ENCODE results near the gene MRS2.
"Not testable (repeated sequence)": the region's sequence is repeated elsewhere in the genome, so short reads cannot be mapped to it uniquely, and the experiment has no call there.

Gene MRS2, protein sequence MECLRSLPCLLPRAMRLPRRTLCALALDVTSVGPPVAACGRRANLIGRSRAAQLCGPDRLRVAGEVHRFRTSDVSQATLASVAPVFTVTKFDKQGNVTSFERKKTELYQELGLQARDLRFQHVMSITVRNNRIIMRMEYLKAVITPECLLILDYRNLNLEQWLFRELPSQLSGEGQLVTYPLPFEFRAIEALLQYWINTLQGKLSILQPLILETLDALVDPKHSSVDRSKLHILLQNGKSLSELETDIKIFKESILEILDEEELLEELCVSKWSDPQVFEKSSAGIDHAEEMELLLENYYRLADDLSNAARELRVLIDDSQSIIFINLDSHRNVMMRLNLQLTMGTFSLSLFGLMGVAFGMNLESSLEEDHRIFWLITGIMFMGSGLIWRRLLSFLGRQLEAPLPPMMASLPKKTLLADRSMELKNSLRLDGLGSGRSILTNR

DNA sequence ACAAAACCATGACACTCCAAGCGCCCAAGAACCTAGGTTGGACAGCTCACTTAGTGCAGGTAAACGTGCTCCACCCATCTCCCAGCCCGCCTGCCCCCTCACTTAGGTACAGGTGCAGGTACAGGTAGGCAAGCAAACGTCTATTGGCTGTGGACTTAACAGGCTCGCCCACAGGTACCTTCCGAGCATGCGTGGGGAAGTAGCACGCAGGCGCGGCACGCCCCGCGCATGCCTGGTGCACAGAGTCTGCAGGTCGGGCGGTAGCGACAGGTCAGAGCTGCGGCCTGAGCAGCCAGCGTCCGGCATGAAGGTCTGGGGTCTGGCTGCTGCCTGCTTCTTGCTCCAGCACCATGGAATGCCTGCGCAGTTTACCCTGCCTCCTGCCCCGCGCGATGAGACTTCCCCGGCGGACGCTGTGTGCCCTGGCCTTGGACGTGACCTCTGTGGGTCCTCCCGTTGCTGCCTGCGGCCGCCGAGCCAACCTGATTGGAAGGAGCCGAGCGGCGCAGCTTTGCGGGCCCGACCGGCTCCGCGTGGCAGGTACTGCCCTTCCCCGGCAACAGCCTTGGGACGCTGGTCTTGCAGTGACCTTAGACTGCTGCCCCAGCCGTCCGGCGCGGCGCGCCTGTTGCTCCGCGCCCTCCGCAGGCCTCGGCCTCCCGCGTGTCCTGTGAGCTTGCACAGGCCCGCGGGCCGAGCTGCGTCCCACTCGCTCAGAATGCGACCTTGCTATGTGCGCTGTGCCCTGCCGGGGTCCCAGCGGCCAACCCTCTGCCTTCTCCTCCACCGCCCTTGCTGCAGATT, at the start of gene MRS2:
MRS2 (plus strand) TSS at position 240 of the 804 bp plus-strand sequence; CDS start at position 351, 111 bp downstream.
- DNase-seq (ENCODE audit: low read depth) = peak; percentile 40

DNA sequence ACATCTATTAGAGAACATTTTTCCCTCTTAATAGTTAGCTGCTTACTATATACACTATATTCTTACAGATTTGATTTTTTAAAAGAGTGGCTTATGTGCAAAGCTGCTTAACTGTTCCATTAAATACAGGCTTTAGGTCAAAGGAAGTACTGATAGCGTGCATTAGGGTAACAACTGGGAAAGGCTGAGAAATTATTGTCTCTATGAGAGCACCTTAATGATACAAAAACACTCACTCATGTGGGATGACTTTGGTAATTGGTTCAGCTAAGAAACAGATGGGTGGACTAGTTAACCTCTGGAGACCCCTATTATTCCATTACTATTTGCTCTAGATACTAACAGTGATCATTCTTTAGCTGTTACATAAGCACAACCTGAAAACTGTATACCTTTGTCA, 48.9 kb upstream of the MRS2 start:
- DNase-seq (ENCODE audit: low read depth) = no peak

DNA sequence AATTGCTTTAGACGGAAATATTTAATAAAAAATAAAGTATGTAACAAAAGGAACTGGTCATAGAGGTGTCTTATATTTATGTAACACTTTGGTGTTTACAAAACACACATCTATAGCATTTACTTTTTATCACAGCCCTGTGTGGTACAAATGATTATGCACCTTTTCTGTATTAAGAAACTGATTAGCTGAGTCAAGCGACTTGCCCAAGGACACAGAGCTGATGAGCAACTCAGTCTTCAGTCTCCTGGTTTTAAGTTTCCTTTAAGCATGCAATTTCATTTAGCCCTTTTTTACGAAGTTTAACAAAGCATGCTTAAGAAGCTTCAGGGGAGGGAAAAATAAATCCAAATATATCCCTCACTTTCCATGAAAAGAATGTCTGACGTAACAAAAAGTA, 47.3 kb upstream of the MRS2 start:
- no peak for DNase-seq (ENCODE audit: low read depth)

DNA sequence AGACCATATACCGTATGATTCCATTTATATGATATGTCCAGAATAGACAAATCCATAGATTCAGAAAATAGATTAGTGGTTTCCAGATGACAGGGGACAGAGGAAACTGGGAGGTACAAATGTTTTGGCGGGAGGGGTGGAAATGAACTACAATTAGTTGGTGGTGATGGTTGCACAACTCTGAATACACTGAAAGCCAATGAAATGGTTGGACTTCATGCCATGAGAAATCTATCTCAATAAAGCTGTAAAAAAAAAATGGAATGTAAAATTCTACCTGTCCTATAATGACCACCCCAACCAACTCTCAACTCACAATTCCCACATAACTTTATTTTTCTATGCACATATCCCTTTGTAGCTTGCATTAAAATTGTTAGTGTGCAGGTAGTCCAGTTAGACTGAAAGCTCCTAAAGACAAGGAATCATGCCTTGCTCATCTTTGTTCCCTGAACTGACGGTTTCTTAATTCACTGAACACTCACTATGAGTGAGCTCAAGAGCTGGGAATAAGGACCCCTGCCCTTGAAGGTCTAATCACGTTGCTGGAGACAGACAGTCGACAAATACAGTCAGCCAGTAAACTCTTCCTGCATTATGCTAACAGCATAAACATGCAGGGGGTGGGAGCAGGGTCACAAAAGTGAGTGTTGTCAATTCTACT, 46.3 kb upstream of the MRS2 start:
- DNase-seq (ENCODE audit: low read depth) = no peak

DNA sequence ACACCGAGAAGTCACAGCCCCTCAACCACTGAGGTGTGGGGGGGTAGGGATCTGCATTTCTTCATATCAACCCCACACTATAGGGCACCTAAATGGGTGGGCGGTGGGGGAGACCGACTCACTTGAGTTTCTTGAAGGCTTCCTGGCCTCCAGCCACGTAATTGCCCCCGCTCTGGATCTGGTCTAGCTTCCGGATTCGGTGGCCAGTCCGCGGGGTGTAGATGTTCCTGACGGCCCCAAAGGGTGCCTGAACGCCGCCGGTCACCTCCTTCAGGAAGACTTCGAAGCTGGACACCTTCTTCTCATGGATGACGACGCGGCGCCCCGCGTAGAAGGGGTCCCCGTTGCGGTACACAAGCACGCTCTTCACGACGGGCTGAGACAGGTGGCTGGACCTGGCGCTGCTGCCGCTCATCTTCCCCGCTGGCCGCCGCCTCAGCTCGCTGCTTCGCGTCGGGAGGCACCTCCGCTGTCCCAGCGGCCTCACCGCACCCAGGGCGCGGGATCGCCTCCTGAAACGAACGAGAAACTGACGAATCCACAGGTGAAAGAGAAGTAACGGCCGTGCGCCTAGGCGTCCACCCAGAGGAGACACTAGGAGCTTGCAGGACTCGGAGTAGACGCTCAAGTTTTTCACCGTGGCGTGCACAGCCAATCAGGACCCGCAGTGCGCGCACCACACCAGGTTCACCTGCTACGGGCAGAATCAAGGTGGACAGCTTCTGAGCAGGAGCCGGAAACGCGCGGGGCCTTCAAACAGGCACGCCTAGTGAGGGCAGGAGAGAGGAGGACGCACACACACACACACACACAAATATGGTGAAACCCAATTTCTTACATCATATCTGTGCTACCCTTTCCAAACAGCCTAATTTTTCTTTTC, 45.2 kb upstream of the MRS2 start, which contains the start of gene DCDC2:
DCDC2 (minus strand) TSS at position 724 of the 883 bp plus-strand sequence; CDS start at position 415, 309 bp downstream.
- no peak for DNase-seq (ENCODE audit: low read depth)

DNA sequence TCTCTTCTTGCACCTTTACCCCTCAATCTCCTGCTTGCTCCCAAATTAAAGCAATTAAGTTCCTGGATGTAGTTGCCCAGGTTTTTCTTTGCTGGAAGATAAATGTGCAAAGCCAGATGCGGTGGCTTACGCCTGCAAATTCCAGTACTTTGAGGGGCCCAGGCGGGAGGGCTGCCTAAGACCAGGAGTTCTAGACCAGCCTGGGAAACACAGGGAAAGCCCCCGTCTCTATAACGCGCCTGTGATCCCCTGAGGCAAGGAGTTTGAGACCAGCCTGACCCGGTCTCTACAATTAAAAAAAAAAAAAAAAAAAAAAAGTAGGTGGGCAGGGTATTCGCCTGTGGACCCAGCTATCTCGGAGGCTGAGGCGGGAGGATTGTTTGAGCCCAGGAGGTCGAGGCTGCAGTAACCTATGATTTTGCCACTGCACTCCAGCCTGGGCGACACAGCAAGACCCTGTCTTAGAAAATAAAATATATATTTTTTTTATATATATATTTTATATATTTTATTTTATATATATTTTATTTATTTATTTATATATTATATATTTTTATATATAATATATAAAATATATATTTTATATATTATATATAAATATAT, 44.4 kb upstream of the MRS2 start:
- DNase-seq (ENCODE audit: low read depth) = no peak

DNA sequence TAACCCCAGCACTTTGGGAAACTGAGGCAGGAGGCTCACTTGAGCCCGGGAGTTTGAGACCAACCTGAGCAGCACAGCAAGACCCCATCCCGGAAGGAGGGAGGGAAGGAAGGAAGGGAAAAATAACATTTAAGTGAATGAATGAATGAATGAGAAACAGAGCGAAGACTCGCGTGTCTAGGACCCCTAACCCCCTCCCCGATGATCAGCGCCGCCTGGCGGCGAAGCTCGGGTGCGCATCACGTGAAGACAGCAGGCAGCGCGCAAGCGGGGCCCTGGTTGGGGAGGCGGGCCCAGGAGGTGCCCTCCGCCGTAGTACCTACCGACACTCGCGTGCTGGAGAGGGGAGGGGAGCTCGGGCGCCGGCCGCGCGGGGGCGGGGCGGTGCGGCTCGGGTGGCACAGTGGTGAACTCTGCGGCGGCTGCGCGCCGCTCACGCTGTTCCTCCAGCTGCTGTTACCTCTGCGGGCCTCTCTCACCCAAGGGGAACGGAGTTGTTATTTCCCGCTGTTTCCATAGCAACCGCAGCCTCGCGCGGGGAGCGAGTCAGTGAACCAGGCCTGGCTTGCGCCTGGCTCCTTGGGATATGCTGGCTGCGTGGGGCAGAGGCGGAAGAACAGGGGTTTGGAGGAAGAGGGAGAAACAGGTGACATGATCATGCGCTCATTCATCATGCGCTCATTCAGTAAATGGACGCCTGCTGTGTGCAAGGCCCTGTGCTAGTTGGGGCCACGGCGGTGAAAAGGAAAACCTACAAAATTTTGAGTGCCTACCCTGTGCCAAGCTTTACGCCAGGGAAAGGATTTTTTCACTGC, 42.9 kb upstream of the MRS2 start:
- DNase-seq (ENCODE audit: low read depth) = peak; percentile 87

DNA sequence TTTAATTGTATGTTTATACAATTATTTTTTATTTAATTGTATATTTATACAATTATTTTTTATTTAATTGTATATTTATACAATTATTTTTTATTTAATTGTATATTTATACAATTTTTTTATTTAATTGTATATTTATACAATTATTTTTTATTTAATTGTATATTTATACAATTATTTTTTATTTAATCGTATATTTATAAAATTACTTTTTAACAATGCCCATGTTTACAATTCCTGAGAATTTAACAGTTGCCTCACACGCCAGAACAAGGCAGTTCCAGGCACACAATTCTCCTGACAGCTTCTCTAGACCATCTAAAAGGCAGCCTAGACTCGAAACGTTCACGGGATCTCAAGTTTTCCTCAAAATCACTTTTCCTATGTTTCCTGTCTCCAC, 40.4 kb upstream of the MRS2 start:
- DNase-seq (ENCODE audit: low read depth) = not testable (repeated sequence)

DNA sequence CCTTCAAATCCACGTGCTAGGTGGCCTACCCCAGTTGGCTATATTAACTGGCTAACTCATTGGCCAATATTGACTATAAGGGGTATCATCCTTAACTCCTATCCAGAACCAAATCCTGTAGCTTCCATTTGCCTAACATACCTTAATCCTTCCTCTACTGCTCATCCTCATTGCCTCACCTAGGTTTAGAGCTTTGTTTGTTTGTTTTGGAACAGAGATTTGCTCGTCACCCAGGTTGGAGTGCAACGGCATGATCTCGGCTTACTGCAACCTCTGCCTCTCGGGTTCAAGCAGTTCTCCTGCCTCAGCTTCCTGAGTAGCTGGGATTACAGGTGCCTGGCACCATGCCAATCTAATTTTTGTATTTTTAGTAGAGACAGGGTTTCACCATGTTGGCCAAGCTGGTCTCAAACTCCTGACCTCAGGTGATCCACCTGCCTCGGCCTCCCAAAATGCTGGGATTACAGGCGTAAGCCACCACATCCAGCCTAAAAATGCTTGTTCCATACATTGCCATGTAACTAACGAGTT, 37.6 kb upstream of the MRS2 start:
- not testable (repeated sequence) for DNase-seq (ENCODE audit: low read depth)

DNA sequence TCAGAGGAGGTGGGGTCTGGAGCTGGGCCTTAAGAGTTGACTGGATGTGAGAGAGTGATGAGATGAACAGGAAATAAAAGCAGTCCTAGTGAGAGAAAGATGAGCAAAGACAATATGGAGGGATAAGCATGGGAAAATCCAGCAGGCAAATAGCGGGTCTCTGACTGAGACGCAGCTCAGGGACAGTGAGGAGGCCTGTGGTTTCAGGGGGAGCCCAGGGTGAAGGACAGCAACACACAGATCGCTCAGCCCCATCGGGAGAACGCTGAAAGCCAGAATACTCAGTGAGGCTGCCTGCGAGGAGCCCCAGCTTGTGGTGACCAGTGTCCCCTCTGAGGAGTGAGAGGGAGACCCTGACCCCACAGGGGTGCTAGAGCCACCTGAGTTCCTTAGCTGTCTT, 28.1 kb upstream of the MRS2 start:
- DNase-seq (ENCODE audit: low read depth) = no peak

DNA sequence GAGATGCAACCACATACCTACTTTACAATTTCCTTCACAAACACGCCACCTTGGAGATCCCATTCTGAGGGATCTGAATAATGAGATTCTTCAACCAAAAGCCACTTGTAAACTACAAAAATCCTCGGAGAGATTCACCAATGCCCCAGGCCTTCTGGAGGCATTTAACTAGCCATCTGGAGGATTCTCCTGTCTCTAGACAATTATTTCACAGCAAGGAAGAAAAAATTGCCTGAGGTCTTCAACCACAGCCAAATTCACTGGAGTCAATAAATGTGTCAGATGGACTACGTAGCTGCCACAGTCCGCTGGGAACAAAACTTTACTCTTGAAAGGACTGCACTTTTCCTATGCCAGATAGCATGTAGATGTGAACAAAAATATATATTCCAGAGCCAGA, 25.9 kb upstream of the MRS2 start:
- DNase-seq (ENCODE audit: low read depth) = no peak

DNA sequence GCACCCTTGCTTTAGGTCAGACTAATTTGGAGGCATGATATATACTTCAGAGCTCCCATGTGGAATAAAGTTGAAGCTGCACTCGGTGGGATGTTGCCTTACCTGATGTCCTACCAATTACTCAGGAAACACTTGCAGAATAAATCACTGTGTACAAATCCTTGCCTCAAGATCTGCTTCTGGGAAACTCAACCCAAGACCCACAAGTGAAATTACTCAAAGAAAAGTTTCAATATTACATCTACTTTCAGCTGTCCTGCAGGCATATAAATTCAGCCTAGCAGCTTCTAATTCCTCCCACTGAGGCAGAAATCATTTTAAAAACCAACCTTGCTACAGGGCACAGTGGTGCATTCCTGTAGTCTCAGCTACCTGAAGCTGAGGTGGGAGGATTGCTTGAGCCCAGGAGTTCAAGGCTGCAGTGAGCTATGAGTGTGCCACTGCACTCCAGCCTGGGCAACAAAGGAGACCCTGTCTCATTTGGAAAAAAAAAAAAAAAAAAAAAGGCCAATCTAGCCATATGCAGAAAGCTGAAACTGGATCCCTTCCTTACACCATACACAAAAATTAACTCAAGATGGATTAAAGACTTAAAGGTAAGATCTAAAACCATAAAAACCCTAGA, 24.2 kb upstream of the MRS2 start:
- no peak for DNase-seq (ENCODE audit: low read depth)

DNA sequence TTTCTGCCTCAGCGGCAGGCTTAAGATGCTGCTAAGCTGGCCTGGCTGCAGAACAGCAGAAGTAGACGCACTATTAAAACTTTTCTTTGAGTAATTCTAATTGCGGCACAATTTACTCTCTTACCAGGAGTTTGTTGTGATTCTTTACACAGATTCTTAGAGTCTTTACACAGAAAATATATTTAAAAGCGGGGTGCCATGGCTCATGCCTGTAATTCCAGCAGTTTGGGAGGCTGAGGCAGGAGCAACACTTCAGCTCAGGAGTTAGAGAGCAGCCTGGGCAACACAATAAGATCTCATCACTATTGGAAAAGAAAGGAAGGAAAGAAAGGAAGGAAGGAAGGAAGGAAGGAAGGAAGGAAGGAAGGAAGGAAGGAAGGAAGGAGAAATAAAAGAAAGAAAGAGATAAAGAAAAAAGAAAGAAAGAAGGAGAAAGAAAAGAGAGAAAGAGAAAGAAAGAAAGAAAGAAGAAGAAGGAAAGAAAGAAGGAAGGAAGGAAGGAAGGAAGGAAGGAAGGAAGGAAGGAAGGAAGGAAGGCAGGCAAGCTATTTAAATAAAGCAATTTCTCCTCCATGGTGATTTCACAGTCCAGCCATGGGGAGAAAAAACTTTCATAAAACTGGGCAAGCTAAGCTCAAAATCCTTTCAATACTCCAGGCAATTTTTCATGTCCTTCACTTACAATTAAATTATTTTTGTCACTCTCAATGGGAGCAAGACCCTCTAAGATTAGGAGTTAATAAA, 21.1 kb upstream of the MRS2 start:
- no peak for DNase-seq (ENCODE audit: low read depth)

DNA sequence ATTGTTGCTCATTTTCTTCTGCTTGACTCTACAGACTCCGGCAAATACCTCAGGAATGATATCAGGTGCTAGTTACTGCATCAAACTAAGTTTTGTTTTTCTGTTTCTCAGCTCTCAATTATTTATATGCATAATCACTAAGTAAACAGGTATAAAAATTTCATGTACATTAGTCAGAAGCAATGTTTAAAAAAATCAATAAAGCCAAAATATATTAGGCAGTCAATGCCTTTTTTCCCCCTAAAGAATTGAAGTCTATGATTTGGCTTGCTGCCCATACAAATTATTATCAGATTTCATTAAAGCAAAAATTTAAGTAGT, 20.6 kb upstream of the MRS2 start:
- no peak for DNase-seq (ENCODE audit: low read depth)

DNA sequence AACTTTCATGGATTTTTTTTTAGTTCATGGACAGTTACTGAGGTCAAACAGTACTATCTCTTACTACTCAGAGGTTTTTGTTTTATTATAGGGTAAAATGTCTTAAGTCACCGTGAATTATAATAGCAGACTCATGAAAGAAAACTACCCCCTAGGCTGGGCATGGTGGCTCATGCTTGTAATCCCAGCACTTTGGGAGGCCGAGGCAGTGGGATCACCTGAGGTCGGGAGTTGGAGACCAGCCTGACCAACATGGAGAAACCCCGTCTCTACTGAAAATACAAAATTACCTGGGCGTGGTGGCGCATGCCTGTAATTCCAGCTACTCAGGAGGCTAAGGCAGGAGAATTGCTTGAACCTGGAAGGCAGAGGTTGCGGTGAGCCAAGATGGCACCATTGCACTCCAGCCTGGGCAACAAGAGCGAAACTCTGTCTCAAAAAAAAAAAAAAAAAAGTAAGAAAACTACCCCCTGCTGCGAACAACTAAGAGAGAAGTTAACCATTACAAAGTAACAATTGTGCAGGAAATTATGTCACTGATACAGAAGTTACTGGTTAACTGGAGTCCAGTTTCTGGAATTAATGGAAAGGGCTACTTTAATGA, 19.7 kb upstream of the MRS2 start:
- DNase-seq (ENCODE audit: low read depth) = not testable (repeated sequence)

DNA sequence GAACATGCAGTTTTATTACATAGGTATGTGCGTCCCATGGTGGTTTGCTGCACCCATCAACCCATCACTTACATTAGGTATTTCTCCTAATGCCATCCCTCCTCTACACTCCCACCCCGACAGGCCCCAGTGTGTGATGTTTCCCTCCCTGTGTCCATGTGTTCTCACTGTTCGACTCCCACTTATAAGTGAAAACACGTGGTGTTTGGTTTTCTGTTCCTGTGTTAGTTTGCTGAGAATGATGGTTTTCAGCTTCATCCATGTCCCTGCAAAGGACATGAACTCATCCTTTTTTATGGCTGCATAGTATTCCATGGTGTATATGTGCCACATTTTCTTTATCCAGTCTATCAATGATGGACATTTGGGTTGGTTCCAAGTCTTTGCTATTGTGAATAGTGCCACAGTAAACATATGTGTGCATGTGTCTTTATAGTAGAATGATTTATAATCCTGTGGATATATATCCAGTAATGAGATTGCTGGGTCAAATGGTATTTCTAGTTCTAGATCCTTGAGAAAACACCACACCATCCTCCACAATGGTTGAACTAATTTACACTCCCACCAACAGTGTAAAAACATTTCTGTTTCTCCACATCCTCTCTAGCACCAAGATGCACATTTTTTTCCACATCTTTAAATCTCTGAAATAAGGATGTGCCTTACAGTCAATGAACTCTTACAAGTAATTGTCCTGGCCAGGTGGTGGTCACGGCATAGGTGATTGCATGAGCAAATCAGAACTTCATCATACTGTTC, 18.2 kb upstream of the MRS2 start:
- DNase-seq (ENCODE audit: low read depth) = not testable (repeated sequence)

DNA sequence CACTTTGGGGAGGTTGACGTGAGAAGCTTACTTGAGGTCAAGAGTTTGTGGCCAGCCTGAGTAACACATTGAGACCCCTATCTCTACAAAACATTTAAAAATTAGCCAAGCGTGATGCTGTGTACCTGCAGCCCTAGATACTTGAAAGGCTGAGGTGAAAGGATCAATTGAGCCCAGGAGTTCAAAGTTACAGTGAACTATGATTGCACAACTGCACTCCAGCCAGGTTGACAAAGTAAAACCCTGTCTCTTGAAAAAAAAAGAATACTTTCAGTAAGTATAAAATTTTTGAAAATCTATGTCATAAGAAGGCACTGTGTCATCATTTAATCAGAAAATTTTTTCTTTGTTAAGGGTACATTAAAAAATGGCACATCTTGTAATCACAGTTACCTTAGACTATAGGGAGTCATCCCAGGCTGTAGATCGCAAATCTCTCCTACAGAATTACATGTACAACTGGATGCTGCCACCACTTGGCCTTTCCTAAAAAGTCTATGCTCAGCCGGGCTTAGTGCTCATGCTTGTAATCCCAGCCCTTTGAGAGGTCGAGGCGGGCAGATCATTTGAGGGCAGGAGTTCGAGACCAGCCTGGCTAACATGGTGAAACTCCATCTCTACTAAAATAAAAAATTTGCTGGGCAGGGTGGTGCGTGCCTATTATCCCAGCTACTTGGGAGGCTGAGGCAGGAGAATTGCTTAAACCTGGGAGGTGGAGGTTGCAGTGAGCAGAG, 17.0 kb upstream of the MRS2 start:
- DNase-seq (ENCODE audit: low read depth) = no peak
